Dedifferentiated amniotic fluid mesenchymal stem cell (primary cell): ENCODE results near the gene TRIM37.
A peak's percentile ranks its signal among the peaks of the same experiment; 100 is the strongest.

Experiments used
- DNase-seq: peaks from one replicate; pipeline ENCODE4 v3.0.0-alpha.2; 2016; ENCODE audit errors: extremely low spot score

Gene TRIM37

DNA sequence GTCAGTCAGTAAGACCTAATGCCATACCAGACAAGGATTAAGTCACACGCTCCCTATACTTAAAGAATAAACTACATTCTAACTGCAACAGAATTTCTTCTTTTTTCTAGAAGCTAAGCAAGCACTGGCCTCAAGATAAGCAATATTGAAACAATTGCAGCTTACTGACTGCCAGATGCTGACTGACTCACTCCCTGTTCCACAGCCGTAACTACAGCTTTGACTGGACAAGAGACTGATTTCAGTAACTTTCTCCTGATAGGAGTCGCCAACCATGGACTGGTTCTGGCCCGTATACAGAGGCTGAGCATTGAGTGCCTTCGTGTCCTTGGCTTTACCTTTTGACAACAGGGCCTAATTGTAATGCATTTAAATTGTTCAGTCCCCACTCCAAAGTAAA, 67.9 kb downstream of the TRIM37 start:
- DNase-seq, result no peak

DNA sequence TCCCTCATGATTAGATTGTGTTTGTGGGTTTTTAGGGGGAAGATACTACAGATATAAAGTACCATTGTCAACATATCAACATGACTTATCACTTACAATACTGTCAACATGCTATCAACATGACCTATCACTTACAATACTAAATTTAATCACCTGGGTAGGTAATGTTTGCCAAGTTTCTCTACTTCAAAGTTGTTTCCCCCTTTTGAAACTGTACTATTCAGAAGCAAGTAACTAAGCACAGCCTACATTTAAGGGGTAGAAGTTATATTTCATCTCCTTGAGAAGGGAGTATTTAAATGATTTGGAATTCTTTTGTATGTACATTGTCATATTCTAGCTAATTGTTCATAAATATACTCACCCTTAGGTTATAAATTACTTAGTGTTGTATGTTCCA, 68.7 kb downstream of the TRIM37 start:
- DNase-seq, result no peak

DNA sequence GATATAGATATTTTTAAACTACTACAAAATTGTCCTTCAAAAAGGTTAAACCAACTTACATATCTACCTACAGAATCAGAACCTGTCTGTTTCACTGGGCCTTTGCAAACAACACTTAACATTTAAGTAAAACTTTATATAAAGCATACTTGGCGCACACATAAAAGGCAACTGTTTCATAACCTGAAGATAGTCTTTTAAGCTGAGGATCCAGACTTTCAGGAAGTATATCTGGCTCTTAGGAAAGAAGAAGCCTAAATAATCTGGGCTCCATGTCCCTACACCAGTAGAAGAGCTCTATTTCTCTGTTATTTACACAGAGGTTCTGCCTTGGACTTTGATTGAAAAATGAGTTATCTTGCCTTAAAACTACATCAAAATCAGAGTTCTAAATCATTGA, 75.9 kb downstream of the TRIM37 start:
- no peak for DNase-seq

DNA sequence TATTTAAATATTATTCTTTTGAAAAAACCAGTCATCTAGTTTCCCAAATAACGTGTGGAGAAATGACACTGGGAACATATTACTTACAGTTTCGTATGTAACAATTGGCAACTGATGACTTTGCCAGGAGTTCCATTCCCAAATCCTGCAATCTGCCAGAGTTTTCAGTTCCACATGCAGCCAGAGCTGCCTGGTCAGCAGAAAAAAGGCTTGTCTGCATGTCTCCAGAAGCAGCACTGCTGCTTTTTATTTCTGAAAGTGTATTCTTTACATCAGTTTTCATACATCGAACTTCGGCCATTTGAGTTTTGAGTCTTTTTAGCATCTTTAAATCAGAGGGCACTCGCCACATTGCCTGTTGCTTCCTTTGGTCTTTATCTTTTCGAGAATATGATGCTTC, 78.4 kb downstream of the TRIM37 start:
- no peak for DNase-seq

DNA sequence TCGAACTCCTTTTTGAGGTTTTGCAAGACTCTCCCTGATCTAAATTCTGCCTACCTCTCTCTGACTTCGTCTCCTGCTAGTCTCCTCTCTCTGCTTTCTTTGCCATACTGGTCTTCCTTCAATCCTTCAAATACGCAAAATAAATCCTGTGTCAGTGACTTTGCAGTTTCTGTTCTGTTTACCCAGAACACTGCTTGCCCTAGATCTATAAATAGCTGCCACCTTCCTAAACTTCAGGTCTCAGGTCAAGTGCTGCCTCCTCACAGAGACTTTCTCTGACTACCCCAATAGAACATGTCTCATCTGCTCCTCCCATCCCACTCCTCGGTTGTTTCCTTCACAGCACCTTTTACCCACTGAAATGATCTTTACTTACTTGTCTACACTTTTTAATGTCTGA, 78.9 kb downstream of the TRIM37 start:
- DNase-seq, result no peak

DNA sequence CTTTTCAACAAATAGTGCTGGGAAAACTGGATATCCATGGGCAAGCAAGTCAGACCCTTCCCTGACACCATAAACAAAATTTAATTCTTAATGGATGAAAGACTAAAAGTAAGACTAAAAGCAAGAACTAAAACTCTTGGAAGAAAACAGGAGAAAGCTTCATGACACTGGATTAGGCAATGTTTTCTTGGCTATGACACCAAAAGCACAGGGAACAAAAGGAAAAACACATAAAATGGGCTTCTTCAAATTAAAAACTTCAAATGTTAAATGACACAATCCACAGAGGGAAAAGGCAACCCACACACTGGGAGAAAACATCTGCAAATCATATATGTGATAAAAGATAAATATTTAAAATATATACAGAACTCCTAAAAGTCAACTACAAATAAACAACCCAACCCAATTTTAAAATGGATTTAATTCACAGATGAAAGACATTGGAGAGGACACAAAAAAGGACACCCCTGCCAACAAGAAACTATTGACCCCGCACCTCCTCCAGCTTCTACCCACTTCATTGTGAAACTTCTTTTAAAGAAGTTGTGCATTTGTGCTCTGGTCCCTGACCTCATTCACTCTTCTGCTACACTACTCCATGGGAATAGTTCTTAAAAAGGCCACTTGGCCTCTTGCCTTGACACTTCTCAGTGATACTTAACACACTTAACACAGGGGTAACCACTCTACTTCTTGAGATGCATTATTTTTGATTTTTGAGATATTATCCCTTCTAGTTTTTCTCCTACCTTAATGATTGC, 80.3 kb downstream of the TRIM37 start:
- no peak for DNase-seq

DNA sequence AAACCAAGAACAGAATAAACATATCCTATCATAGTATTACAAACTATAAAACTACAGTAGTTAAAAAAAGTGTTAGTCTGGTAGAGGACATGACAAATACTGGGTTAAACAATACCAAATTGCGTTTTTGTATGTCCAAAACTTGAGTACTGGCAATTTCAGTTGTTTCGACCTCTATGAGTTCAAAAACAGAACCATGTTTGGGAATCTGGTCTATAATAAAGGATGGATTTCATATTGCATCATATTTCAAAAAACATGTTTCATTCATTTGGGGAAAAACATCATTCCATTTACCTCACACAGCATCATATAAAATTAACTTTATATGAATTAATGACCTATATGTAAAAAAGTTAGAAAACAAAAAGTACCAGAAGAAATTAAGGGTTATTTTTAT, 81.8 kb downstream of the TRIM37 start:
- no peak for DNase-seq

DNA sequence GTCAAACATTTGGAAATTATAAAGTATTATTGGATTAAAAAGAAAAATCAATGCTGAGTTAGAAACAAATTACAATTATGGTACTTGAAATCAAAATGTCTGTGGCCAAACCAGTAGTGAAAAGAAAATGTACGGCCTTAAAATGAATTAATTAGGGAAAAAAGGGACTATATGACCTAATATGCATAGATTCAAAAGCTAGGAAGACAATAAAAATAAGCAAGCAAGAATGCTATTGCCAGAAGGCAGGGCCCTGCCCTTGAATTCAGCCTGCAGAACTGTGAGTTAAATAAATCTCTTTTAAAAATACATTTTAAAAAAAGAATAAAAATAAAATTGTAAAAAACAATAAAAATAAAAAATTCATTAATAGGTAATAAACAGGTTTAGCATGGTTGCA, 88.7 kb downstream of the TRIM37 start:
- no peak for DNase-seq

DNA sequence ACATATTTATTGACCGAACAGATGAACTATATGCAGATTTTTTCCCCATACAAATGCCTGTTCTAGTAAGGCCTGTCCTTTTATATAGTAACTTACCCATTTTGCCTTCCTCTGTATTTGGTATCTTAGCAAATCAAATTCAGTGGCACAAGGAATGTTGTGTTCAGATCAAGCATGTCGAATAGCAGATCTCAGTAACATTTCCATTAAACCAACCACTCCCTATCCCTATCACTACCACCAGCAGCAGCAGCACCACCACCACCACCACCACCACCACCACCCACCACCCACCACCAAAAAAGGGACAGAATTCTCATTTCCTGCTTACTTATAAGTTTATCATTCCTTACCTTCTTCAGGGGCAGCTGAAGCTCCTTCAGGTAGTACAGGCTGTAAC, 94.7 kb downstream of the TRIM37 start:
- DNase-seq, result no peak

DNA sequence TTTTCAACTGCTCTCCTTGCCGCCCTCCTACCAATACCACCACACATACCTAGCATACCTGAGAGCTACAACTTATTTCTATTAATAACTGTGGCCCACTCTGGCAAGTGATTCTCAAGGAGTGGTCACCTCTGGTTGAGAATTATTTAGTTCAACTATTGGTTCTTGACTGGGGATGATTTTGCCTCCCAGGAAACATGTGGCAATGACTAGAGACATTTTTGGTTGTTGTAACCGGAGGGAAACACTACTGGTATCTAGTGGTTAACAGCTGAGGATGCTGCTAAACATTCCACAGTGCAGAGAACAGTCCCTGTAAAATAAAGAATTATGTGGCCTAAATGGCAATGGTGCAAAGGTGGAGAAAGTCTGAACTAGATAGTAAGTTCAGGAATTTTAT, 96.7 kb downstream of the TRIM37 start:
- DNase-seq, result peak; percentile 5

DNA sequence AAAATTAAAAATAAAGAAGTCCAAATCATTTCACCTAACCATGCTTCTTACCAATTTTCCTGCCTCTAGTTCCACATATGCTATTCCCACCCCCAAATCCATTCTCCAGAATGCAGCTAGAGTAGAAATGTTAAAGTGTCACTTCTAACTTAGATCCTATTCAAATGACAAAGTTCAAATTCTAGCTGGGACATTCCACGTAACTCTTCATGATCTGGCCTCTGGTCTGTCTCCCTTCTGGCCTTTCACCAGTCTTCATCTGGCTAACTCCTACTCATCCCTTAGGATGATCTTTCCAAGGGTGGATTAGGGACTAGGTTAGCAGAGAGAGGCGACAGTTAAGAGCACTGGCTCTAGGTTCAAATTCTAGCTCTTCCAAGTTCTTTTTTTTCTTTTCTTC, 97.9 kb downstream of the TRIM37 start:
- DNase-seq, result no peak

DNA sequence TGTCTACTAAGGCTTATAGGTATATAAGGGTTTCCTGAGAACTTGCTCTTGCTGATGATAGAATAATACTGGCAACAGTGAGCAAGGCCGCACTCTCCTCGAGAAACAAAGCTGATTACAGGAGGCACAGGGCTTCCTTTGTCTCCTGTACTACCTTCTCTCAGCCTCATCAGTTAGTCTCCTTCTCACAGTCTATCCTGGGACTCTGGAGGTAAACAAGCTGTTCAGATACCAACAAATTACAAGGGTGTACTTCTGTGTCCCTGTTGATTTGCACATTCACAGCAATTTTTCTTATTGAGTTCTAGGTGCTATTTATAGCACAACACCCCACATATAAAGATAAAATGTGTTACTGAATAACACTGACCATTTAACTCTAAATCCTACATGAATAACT, 98.7 kb downstream of the TRIM37 start:
- no peak for DNase-seq

DNA sequence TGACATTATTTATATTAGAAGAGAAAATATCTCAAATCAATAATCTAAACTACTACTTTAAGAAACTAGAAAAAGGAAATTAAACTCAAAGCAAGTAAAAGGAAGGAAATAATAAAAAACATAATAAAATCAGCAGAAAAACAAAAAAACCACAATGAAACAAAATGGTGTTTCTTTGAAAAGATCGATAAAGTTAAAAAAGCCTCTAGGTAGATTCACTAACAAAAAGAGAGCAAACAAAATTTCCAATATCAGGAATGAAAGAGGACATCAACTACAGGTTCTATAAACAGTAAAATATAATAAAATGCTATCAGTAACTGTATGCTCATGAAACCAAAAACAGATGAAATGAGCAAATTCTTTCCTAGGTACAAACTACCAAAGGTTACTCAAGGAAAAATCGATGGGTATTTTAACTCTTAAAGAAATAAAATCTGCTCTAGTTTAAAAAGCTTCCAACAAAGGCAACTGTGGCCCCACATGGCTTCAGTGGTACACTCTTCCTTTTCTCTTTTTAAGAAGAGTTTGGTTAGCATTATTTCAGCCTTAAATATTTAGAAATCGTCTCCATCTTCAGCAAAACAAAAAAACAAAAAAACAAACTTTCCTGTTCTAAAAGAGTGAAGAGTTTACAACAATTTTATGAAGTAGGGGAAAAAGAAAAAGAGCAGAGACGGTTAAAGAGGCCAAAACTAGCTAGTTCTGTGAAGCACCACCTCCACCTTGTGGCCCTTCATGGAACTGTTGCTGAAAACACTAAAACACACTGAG, 102.2 kb downstream of the TRIM37 start:
- DNase-seq, result peak; percentile 50

DNA sequence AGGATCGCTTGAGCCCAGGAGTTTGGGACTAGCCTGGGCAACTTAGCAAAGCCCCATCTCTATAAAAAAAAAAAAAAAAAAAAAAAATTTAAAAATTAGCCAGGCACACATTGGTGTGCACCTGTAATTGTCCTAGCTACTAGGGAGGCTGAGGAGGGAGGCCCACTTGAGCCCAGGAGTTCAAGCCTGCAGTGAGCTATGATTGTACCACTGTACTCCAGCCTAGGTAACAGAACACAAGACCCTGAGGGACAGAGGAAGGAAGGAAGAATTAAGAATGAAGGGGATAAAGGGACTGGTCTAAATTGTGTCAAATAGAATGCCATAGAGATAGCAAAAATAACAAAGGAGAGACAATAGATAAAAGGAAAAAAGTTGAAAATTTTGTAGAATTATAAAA, 102.8 kb downstream of the TRIM37 start:
- DNase-seq, result no peak

DNA sequence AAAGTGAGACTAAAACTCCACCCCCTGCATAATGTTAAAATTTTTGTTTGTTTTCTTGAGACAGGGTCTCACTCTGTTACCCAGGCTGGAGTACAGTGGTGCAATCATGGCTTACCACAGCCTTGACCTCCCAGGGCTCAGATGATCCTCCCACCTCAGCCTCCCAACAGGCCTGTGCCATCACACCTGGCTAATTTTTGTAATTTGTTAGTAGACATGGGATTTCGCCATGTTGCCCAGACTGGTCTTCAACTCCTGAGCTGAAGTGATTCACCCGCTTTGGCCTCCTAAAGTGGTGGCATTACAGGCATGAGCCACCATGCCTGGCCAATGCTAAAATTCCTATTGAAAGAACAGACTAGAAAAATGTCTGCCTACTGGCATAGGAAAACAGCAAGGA, 103.8 kb downstream of the TRIM37 start:
- no peak for DNase-seq

DNA sequence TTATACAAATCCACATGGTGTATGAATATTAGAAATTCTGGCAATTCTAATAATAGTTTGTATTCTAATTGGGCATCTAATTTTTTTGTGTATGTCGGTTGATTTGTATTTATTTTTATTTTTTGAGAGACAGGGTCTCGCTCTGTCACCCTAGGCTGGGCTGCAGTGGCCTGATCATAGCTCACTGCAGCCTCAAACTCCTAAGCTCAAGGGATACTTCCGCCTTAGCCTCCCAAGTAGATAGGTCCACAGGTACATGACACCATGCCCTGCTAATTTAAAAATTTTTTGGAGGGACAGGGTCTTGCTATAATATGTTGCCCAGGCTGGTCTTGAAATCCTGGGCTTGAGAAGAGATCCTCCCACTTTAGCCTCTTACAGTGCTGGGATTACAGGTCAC, 104.6 kb downstream of the TRIM37 start:
- no peak for DNase-seq

DNA sequence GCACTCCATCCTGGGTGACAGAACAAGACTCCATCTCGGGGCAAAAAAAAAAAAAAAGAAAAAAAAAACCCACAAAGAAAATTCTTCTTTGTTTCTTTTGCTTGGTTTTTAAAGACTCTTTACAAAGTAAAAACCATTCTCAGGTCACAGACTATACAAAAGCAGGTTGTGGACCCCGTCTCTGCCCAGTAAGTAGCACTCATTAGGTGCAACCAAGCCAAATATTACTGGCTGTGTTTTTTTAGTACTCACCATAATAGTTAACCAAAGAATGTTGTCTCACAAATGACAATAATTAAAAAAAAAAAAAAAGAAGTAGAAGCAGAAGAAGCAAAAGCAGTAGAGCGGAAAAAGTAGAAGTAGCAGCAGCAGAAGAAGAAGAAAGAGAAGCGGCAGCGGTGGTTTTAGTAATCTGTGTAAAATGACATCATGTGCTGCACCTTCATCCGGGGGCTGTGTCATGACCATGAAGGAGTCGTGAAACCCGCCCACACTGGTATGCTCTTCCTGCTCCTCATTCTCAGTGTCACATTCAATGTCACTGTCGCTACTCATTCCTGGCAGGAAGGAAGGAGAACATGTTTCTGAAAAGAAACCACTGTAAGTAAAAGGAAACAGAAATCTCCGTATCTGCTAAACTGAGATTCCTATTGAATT, 105.4 kb downstream of the TRIM37 start:
- peak; percentile 64 for DNase-seq

DNA sequence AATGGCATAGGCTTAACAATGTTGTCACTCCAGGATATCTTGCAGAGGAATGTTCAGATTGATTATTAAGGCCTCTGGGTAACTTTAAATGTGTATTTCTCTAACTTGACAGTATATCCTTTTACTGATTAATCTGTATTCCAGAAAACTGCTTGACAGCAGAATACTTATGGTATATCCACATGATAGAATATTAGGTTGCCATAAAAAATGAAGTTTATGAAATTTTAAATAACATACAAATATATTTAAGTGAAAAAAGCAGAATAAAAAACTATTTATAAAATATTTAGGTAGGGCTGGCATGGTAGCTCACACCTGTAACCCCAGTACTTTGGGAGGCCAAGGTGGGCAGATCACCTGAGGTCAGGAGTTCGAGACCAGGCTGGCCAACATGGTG, 106.7 kb downstream of the TRIM37 start:
- DNase-seq, result no peak

DNA sequence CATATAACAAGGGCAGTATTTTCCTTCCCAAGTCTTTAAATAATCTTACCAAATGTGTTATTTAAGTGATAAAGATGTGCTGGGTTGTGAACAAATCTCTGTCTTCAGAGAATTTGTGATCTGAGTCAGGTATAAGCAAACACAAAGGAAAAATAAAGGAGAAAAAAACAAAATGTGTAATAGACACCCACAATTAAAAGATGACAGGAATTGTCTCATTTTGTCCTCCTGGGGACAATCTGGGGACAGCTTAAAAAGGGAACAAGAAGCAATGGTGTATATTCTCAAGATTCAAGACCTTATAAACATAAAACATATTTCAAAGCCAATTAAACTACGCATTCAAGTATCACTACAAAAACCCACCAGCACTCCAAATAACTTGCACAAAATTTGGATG, 107.2 kb downstream of the TRIM37 start:
- DNase-seq, result no peak

DNA sequence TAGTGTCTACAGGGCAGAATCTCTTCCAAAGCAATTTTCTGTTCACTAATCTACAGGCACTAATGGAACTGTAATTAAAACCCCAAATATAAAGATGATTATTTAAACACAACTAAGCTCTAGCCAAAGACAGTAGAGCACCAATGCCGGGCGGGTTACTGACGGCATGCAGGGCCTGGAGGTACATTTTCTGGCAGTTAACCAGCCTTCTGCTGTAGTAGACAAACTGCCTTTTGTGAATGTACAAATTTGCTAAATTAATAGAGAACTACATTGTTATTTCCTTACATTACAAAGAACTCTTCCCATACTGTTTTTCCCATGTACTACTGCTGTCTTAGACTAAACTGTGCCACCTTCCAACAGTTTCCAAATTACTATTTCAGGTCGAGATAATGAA, 107.8 kb downstream of the TRIM37 start:
- no peak for DNase-seq

DNA sequence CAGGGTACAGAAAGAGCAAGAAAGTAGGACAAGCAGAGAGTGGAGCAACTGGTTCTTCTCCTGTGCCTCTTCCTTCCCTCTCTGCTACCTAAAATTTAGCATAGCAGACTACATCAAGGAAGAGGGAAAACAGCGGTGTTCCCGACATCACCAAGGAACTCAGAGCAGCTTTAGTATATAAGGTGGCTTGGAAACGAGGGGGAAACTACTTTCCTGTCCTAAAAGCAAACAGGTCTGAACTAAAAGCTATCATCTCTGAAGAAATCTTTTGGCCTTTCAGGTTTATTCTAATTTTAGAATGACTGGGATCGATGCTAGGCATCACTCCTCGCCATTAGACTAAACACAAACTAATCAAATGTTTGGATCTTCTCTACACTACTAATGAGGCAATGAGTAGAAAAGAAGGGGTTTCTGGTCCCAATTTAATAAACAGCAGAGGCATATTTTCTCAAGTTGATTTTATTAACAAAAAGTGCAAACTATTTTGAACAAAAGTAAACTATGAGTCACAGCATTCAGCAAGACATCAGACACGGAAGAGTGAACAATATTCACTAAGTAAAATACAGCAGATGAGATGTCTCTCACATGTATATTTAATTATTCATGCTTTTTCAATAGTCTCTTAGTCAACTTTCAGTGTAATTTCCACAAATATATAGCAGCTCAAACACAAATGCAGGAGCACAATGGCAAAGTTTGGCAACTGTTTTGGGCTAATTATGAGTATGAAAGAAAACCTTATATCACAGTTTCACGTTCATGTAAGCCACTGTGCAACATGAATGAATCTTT, 108.7 kb downstream of the TRIM37 start:
- no peak for DNase-seq

DNA sequence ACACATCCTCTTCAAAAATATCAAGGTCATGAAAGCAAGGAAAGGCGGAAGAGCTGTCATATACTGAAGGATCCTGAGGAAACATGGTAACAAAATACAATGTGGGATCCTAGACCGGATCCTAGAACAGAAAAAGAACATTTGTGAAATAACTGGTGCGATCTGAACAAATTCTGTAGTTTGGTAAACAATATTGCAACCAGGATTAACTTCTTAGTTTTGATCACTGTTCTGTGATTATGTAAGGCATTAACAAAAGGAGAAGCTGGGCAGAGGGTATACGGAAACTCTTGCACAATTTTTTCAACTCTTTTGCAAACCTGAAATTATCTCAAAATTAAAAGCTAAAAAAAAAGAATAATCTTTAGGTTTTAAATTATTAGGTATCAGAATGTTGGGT, 109.7 kb downstream of the TRIM37 start:
- DNase-seq, result no peak
